Peyer's patch (tissue), 4 donors: ENCODE measurements around the gene EEF1AKMT3. TPM values are rescaled to one million over a fixed set of nuclear protein-coding genes. Genes with fewer than 3 reads are reported as not detected.
A peak's percentile ranks its signal among the peaks of the same experiment; 100 is the strongest.

Experiments
- DNase-seq, 3 donors: peaks; one replicate each; pipeline ENCODE4 v3.0.0-alpha.2; 2017 to 2019
- H3K27ac ChIP-seq, 4 donors: fragments of 200-600 bp; sonication (generic); one replicate each; pipeline ENCODE4 v1.5.1; 2016 to 2019
- H3K27me3 ChIP-seq, 2 donors: fragments of 200-600 bp; sonication (generic); one replicate each; pipeline ENCODE4 v1.5.1; 2019
- H3K36me3 ChIP-seq, 3 donors: fragments of 200-600 bp; sonication (generic); one replicate each; pipeline ENCODE4 v1.5.1; 2016 to 2019
- H3K4me1 ChIP-seq, 4 donors: fragments of 200-600 bp; sonication (generic); one replicate each; pipeline ENCODE4 v1.5.1; 2016 to 2019
- H3K4me3 ChIP-seq, 4 donors: fragments of 200-600 bp; sonication (generic); 1 replicate in 3 of 4; 2 replicates in 1 of 4; pipeline ENCODE4 v1.5.1; 2016 to 2019; ENCODE audit warnings: mild to moderate bottlenecking in 1 of 4
- H3K9me3 ChIP-seq, 4 donors: fragments of 200-600 bp; sonication (generic); one replicate each; pipeline ENCODE4 v1.5.1; 2016 to 2019; ENCODE audit warnings: mild to moderate bottlenecking in 1 of 4
- POLR2A ChIP-seq, 2 donors: fragments of 450-650 bp; IDR thresholded peaks; one replicate each; pipeline ENCODE4 v1.5.1; 2017; ENCODE audit warnings: antibody characterized with exemption in 2 of 2, mild to moderate bottlenecking in 2 of 2, moderate library complexity in 2 of 2
- total RNA-seq, 4 donors: library from RNA; depleted of rRNA; stranded (reverse); fragments of >200 nt; gene quantifications; one replicate each; pipeline ENCODE4 v1.1.0, GENCODE V29; 2016
- TF ChIP-seq, protein P1 (sequence below), 6 experiments: fragments of 450-650 bp in 4 of 6; fragments of 200-600 bp in 2 of 6; sonication (generic) in 1 of 6; IDR thresholded peaks; one replicate each; pipeline ENCODE4 v1.5.1; 2017 to 2019; ENCODE audit warnings: antibody characterized with exemption in 6 of 6, mild to moderate bottlenecking in 3 of 6, moderate library complexity in 1 of 6

EEF1AKMT3 gene
- total RNA-seq, 4 donors from 2014 or later: 1.4 to 7.4 (median 2.7) TPM

DNA sequence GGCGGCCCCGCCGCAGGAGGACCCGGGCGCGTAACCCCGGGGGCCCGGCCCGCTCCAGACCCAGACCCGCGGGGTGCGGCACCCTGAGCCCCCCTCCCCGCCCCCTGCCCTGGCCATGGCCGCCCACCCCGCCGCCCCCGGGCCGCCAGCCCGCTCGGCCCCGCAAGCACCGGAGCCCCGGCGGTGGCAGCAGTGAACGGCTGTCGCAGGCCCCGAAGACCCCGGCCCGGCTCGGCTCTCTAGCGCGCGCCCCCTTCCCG, 17.3 kb upstream of the EEF1AKMT3 start:
- no peaks in the 10 kb centered on the region for H3K27me3 ChIP-seq
- TF ChIP-seq, protein P1, sequence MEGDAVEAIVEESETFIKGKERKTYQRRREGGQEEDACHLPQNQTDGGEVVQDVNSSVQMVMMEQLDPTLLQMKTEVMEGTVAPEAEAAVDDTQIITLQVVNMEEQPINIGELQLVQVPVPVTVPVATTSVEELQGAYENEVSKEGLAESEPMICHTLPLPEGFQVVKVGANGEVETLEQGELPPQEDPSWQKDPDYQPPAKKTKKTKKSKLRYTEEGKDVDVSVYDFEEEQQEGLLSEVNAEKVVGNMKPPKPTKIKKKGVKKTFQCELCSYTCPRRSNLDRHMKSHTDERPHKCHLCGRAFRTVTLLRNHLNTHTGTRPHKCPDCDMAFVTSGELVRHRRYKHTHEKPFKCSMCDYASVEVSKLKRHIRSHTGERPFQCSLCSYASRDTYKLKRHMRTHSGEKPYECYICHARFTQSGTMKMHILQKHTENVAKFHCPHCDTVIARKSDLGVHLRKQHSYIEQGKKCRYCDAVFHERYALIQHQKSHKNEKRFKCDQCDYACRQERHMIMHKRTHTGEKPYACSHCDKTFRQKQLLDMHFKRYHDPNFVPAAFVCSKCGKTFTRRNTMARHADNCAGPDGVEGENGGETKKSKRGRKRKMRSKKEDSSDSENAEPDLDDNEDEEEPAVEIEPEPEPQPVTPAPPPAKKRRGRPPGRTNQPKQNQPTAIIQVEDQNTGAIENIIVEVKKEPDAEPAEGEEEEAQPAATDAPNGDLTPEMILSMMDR (IDR thresholded peaks at IDR 0.05): no peak
- no peak for TF ChIP-seq POLR2A (IDR thresholded peaks at IDR 0.05)
- peaks cover 0 to 37% (median 4%) of the 10 kb centered on the region in 4 donors for H3K4me1 ChIP-seq
- DNase-seq: no peak
- peak overlapping the region; percentile 73 to 89 (median 80) for H3K4me3 ChIP-seq
- H3K36me3 ChIP-seq: peaks cover 0 to 15% (median 0%) of the 10 kb centered on the region in 3 donors
- H3K9me3 ChIP-seq: no peaks in the 10 kb centered on the region
- H3K27ac ChIP-seq: peak overlapping the region; percentile 65 to 90 (median 84)

DNA sequence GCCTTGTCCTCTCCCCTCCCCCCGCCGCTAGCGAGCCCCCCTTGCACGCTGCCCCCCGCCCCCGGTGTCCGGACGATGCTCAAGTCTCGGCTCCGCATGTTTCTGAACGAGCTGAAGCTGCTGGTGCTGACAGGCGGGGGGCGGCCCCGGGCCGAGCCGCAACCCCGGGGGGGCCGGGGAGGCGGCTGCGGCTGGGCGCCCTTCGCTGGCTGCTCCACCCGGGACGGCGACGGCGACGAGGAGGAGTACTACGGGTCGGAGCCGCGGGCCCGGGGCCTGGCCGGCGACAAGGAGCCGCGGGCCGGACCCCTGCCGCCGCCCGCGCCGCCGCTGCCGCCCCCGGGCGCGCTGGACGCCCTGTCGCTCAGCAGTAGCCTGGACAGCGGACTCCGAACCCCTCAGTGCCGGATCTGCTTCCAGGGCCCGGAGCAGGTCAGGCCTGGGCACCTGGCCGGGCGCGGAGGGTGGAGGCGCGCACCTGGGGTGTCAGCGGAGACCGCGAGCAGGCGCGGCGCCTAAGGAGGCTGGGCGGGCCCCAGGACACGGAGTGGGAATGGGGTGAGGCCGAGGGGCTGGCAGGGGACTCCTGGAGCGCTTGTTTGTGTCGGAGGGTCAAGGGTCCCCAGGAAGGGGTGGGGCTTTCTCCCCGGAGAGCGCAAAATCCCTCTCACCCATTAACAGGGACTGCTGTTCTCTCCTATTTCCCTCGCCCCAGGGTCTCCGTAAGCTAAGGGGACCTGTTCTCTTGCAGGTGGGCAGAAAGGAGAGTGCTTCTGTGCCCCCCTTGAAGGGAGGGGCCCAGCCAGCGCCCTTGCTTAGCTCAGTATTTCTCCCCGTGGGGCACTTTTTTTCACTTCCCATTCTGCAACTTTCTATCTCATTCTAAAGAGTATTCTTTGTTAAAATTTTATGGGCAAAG, 16.7 kb upstream of the EEF1AKMT3 start:
- H3K36me3 ChIP-seq: peaks cover 0 to 15% (median 0%) of the 10 kb centered on the region in 3 donors
- H3K9me3 ChIP-seq: no peaks in the 10 kb centered on the region
- TF ChIP-seq POLR2A (IDR thresholded peaks at IDR 0.05): peak; percentile 26 to 35
- TF ChIP-seq, protein P1 (IDR thresholded peaks at IDR 0.05): no peak
- peaks cover 0 to 34% (median 4%) of the 10 kb centered on the region in 4 donors for H3K4me1 ChIP-seq
- peak overlapping the region; percentile 65 to 90 (median 84) for H3K27ac ChIP-seq
- DNase-seq: peak; percentile 49 to 80 (median 76)
- peak overlapping the region; percentile 73 to 89 (median 80) for H3K4me3 ChIP-seq
- H3K27me3 ChIP-seq: no peaks in the 10 kb centered on the region

DNA sequence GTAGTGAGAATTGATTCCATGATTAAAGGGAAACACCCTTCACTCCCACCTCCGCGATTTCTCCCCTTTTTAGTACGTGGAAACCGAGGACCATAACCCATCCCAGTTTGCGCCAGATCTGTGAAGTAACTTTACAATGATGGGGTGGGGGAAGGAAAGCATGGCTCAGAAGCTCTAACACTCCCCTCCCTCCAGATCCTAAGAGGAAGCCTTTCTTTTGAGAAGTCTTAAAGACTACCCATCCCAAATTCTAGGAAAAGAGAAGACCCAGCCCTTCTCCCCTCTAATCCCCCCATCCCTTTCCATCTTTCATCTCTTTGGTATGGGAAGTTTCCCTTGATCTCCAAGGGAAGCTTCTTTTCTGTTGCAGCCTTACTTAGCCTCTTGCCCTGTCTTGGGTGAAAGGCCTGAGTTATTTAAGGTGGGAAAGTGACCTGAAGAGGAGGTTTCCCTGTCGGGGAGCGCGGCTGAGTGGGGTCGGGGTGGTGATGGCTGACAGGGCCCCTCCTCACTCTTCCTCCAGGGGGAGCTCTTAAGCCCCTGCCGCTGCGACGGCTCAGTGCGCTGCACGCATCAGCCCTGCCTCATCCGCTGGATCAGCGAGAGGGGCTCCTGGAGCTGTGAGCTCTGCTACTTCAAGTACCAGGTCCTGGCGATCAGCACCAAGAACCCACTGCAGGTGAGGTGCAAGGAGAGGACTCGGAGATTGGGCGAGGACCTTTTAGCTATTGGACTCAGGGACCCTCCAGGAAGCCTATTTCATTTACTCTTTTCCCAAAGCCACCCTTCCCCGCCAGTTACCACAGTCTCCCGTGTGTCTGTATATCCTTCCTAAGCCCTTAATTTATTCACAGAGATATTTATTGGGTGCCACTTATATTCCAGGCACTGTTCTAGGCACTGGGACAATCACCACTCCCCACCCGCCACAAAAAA, 15.7 kb upstream of the EEF1AKMT3 start:
- Histone ChIP-seq H3K4me1 (peaks cover 0 to 24% (median 4%) of the 10 kb centered on the region in 4 donors), H3K9me3 (no peaks in the 10 kb centered on the region), H3K27me3 (no peaks in the 10 kb centered on the region), H3K27ac (peak overlapping the region in 3 of 4 donors; percentile 65 to 90 (median 88)), H3K4me3 (peak overlapping the region; percentile 73 to 89 (median 80)), H3K36me3 (peaks cover 0 to 15% (median 0%) of the 10 kb centered on the region in 3 donors)
- TF ChIP-seq POLR2A (IDR thresholded peaks at IDR 0.05): no peak
- TF ChIP-seq, protein P1 (IDR thresholded peaks at IDR 0.05): peak; percentile 18 to 81 (median 58)
- peak; percentile 53 to 75 (median 69) for DNase-seq

DNA sequence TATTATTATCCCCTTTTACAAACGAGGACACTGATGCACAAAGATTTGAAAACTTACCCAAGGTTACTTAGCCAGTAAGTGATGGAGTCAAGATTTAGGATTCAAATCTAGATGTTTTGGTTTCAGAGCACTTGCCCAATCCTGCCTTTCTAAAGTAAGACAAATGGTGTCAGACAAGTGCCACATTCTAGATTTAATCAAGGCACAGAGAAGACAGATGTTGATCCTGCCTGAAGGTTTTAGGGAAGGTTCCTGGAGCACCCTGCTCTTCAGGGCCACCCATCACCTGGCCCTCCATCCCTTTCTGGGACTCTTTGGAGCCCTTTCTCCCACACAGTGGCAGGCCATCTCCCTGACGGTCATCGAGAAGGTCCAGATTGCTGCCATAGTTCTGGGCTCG, 14.6 kb upstream of the EEF1AKMT3 start:
- H3K9me3 ChIP-seq: no peaks in the 10 kb centered on the region
- DNase-seq: no peak
- peaks cover 0 to 15% (median 0%) of the 10 kb centered on the region in 3 donors for H3K36me3 ChIP-seq
- H3K4me3 ChIP-seq: no peak overlapping the region
- H3K27ac ChIP-seq: no peak overlapping the region
- H3K27me3 ChIP-seq: no peaks in the 10 kb centered on the region
- TF ChIP-seq, protein P1 (IDR thresholded peaks at IDR 0.05): no peak
- TF ChIP-seq POLR2A (IDR thresholded peaks at IDR 0.05): no peak
- peaks cover 0 to 23% (median 4%) of the 10 kb centered on the region in 4 donors for H3K4me1 ChIP-seq

DNA sequence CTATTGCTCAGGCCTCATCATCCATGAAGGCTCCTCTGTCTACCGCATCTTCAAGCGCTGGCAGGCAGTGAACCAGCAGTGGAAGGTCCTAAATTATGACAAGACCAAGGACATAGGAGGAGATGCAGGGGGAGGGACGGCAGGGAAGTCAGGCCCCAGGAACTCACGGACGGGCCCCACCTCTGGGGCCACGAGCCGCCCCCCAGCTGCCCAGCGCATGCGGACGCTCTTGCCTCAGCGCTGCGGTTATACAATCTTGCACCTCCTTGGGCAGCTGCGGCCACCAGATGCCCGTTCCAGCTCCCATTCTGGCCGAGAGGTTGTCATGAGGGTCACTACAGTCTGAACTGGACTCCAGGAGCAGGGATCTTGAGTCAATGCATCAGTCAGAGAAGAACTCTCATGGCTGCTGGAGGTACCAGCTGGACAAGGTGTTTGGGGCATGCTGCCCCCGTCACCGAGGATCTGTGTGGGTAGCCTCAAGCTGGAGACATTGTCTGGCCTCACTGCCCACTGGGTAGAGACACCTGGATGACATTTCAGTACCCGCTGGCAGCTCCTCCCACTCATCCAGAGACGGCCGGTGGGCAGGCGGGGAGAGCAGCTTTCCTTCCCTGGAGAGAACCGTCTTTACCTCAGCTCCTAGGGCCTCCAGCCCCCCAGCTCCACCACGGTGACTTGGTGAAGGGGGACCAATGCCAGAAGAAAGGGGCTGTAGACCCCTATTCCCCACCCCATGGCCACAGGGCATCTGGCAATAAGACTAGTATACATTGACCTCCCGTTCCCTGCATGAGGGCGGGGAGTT, 13.7 kb upstream of the EEF1AKMT3 start:
- no peaks in the 10 kb centered on the region for H3K27me3 ChIP-seq
- H3K4me3 ChIP-seq: no peak overlapping the region
- peaks cover 0 to 21% (median 4%) of the 10 kb centered on the region in 4 donors for H3K4me1 ChIP-seq
- H3K36me3 ChIP-seq: peaks cover 0 to 15% (median 0%) of the 10 kb centered on the region in 3 donors
- H3K27ac ChIP-seq: no peak overlapping the region
- no peak for DNase-seq
- H3K9me3 ChIP-seq: no peaks in the 10 kb centered on the region
- TF ChIP-seq, protein P1 (IDR thresholded peaks at IDR 0.05): no peak
- TF ChIP-seq POLR2A (IDR thresholded peaks at IDR 0.05): no peak
